Ishikawa (cell line): ENCODE results near the gene ZCCHC10.

ENCODE experiments used
- CREB1 ChIP-seq: IDR thresholded peaks from 2 replicates; pipeline ENCODE4 v1.6.1; 2012; ENCODE audit warnings: low read depth
- EP300 ChIP-seq: IDR thresholded peaks from 2 replicates; pipeline ENCODE4 v1.6.1; 2012; ENCODE audit warnings: borderline replicate concordance
- FOXM1 ChIP-seq: IDR thresholded peaks from 2 replicates; pipeline ENCODE4 v1.6.1; 2012; ENCODE audit warnings: low read depth, borderline replicate concordance
- MAX ChIP-seq: IDR thresholded peaks from 2 replicates; pipeline ENCODE4 v1.6.1; 2012
- RAD21 ChIP-seq: IDR thresholded peaks from 2 replicates; pipeline ENCODE4 v1.6.1; 2012; ENCODE audit warnings: low read depth
- REST ChIP-seq: IDR thresholded peaks from 2 replicates; pipeline ENCODE4 v1.6.1; 2012; ENCODE audit warnings: low read depth, mild to moderate bottlenecking
- TCF12 ChIP-seq: IDR thresholded peaks from 2 replicates; pipeline ENCODE4 v1.6.1; 2012; ENCODE audit warnings: low read depth
- TEAD4 ChIP-seq: IDR thresholded peaks from 2 replicates; pipeline ENCODE4 v1.6.1; 2012
- USF1 ChIP-seq: IDR thresholded peaks from 2 replicates; pipeline ENCODE4 v1.6.1; 2012
- YY1 ChIP-seq: IDR thresholded peaks from 2 replicates; pipeline ENCODE4 v1.6.1; 2012; ENCODE audit warnings: low read depth
- ZBTB7A ChIP-seq: IDR thresholded peaks from 2 replicates; pipeline ENCODE4 v1.6.1; 2012; ENCODE audit warnings: low read depth

GRCh38 chr5:133017964-133018363 lies 8.4 kb downstream of the ZCCHC10 start:
- TF ChIP-seq RAD21 = no peak
- TF ChIP-seq CREB1 = no peak
- no peak for TF ChIP-seq TEAD4
- TF ChIP-seq REST = no peak
- TF ChIP-seq USF1 = no peak
- TF ChIP-seq EP300 = no peak
- TF ChIP-seq TCF12 = no peak
- TF ChIP-seq FOXM1 = no peak
- no peak for TF ChIP-seq ZBTB7A
- TF ChIP-seq MAX = no peak
- TF ChIP-seq YY1 = no peak
